Retinal pigment epithelial cell (primary cell): Measurements from ENCODE around the gene SLC16A12.

Experiments
- DNase-seq: peaks from one replicate; pipeline ENCODE4 v3.0.0-alpha.2; 2010; ENCODE audit warnings: low read depth
- H3K4me3 ChIP-seq: 2 replicates; pipeline ENCODE4 v1.5.1; 2011; ENCODE audit warnings: mild to moderate bottlenecking, low read length, control low read depth, moderate library complexity
- TF ChIP-seq, protein P1 (sequence below): conservative IDR thresholded peaks from 2 replicates; pipeline ENCODE4 v1.5.1; 2011; ENCODE audit warnings: low read depth, low read length, control low read depth, inconsistent platforms

SLC16A12 gene

DNA sequence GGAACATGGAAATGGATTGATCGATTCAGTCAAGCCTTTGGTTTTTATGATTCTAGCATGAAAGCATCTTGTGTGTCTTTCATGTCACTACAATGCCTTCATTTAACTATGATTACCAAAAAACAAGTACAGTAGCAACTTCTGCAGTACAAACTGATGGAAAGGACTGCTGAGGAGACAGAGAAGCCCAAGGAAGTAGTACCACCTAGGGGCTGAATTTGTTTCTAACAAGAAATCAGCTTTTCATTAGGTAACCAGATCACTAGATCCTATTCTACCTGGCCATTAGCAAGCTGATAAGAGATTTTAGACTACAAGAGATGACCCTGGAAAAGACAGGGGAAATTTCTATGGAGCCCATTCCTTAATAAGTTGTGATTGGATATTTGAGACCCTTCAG, 146.1 kb downstream of the SLC16A12 start:
- H3K4me3 ChIP-seq: no peak overlapping the region
- TF ChIP-seq, protein P1, sequence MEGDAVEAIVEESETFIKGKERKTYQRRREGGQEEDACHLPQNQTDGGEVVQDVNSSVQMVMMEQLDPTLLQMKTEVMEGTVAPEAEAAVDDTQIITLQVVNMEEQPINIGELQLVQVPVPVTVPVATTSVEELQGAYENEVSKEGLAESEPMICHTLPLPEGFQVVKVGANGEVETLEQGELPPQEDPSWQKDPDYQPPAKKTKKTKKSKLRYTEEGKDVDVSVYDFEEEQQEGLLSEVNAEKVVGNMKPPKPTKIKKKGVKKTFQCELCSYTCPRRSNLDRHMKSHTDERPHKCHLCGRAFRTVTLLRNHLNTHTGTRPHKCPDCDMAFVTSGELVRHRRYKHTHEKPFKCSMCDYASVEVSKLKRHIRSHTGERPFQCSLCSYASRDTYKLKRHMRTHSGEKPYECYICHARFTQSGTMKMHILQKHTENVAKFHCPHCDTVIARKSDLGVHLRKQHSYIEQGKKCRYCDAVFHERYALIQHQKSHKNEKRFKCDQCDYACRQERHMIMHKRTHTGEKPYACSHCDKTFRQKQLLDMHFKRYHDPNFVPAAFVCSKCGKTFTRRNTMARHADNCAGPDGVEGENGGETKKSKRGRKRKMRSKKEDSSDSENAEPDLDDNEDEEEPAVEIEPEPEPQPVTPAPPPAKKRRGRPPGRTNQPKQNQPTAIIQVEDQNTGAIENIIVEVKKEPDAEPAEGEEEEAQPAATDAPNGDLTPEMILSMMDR: peak; percentile 47
- DNase-seq: no peak

DNA sequence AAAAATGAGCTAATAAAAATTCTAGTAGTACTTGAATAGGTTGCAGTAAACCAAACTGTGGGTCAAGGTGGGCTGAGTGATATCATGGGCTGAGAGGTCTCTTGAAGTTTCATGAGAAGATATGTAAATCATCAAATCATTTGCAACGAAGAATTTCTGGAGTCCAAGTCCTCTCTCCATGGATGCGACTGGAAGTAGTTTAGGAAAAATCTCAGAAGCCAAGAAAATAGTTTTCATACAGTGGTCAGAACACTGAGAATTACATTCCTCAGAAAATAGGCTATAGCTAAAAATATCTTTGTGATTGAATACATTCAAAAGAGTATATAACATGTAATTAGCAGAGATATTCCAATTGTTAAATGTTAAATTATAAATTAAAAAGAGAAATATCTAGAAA, 146.6 kb downstream of the SLC16A12 start:
- TF ChIP-seq, protein P1: no peak
- H3K4me3 ChIP-seq: no peak overlapping the region
- no peak for DNase-seq

DNA sequence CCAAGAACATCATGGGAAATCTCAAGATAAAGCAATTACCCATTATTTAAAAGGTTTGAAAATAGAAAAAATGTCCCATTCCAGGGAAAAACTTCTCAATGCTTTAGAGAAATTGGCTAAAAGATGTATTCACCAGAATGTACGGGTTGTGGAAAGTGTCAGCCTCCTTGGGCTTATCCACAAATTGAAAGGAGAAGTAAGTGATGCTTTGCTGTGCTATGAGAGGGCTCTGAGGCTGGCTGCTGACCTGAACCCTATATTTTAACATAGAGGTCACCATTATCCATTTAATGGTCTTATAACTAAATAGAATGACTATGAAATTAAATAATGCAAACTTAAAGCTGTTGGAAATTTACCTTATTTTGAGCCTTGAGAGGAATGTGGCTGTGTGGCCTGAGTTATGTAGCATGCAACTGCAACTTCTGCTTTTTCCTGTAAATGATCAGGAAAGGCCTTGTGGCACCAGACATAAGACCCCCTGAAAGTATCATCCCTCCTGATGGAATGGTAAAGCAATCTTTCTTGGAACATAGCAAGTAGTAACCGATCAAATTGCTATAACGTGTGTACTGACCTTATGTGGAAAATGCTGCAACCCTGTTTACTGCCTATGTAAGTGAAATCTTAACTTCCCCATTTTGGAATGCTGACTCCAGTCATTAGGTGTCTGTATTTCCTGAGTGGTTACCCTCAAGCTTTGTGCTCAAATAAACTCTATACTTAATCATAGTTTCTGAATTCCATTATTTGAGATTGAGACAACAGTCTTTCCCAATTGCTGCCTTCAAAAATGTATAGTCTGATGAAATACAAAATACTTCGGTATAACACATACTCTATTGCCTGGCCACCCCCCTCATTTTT, 150.7 kb downstream of the SLC16A12 start:
- TF ChIP-seq, protein P1: no peak
- no peak for DNase-seq
- no peak overlapping the region for H3K4me3 ChIP-seq

DNA sequence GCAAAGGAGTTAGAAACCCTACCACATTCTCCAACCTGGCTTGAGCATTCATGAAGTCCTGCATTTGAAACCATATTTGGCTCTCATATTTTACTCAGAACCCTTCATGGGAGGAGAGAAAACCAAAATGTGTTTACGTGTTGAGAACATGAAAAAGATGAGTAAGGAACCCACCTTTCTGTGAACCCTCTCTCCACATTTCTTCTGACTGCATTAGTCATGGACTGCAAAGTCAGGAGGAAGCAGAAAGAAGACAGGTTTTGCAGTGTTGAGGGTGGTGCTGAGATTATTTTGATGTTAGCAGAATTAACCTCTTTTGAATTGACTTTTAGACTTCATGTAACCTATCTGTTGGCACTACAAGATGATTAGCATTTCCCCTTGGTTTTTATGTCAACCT, 152.6 kb downstream of the SLC16A12 start:
- H3K4me3 ChIP-seq: no peak overlapping the region
- DNase-seq: no peak
- TF ChIP-seq, protein P1: no peak
